AML-193 (cell line): ENCODE results near the gene HP.
A peak's percentile ranks its signal among the peaks of the same experiment; 100 is the strongest.
"Not testable (repeated sequence)": the region's sequence is repeated elsewhere in the genome, so short reads cannot be mapped to it uniquely, and the experiment has no call there.

ENCODE experiments used
- DNase-seq, 2 experiments: peaks; one replicate each; lab custom pipeline; 2025; lab: John Stamatoyannopoulos, UW

Gene HP

DNA sequence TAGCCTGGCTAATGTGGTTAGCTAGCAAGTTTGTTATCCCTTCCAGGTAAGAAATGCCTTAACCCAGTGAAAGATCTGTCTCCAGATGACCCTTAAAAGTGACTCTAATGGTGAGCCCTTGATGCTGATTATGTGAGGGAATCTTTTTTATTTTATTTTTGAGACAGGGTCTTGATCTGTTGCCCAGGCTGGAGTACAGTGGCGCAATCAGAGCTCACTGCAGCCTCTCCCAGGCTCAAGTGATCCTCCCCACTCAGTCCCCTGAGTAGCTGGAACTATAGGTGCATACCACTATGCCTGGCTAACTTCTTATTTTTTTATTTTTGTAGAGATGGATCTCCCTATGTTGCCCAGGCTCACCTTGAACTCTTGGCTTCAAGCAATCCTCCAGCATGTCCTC lies 10.8 kb upstream of the HP start:
- no peak for DNase-seq

DNA sequence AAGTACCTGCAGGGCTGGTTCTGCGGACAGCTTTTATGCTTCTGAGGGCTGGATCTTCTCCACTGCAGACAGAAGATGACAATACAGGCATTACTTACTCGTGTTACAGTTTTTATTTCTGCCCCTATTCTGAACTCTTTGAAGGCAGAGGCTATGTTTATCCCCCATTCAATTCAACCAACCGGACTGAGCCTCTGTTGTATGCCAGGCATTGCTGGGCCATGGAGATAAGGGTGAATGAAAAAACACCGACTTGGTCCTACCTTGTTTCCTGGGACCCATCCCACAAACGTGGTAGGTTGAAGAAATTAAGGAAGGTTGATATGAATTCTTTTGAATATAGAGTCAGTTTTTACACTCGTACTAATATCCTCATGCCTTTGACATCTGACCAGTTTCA lies 10.0 kb upstream of the HP start:
- DNase-seq, result no peak

DNA sequence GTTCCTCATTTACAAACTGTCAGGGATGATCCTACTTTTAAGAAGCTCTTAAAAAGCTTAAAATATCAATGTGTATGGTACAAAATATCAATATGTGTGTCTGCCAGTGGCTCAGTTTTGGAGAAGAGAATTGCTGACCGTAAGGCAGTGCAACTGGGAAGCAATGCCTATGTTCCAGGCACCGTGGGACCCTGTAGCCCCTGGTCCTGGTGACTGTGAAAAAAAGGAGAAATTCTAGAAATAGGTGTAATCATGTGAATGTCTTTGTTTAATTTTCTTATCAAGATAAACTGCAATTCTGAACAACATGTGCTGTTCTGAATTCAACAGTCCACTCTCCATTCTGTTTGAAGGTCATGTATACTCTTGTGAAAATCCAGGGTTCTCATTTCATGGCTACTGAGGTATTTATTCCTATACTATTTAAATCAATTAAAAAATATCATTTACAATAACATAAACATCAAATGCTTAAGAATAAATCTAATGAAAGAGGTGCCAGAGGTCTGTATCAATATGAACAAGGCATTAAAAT lies 9.4 kb upstream of the HP start:
- no peak for DNase-seq

DNA sequence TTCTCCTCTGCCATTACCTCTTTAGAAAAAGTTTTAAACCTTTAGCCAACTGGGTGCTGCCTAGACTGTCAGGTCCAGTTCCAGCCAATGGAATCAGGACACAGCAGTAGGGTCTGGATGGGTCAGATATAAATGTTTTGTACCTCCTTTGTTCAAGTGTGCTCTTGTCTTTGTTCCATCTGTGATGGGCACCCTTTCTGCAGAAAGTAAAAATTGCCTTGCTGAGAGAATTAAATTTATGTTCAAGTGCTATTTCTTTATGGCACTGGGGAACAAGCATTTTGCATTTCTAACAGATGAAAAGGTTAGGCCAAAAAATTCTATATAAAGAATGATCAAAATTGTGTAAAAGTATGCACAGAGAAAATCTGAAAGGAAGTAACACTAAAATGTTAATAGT lies 5.2 kb upstream of the HP start:
- no peak for DNase-seq

DNA sequence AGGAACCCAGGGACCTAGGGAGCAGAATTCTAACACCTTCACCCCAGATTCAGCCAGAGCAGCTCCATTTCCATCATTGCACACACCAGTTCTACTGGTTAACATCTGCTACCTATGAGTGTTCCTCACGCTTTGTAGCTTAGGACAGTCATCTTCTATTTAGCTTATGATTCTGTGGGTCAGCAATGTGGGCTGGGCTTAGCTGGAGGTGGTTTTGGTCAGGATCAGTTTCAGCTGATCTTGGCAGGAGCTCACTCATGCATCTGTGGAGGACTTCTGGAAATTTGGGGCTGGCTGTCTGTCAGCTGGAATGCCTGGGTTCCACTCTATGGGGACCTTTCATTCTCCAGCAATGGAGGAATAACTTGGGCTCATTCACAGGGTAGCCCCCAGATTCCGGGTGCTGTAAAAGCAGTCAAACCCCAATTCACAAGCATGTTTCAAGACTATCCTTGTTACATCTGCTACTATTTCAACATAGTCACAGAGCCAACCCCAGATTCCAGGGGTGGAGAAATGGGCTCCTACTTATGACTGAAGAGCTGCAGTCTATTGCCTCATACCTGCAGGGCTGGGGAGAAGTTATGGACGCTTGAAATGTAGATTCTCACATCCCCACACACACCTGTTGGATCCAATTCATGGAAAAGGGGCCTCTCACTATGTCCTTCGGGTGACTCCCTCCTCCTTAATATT lies 3.4 kb upstream of the HP start:
- DNase-seq, result peak; percentile 66 to 68

DNA sequence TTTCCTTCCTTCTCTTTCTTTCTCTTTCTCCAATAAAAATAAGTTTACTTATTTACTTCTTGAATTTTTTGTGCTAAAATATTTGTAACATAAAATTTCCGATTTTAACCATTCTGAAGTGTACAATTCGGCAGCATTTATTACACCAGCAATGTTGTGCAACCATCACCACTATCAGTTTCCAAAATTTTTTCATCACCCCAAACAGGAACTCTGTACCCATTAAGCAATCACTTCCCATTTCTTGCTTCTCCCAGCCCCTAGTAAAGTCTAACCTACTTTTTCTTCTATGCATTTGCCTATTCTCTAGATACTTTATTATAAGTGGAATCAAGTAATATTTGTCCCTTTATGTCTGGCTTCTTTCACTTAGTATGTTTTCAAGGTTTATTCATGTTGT lies 2.5 kb upstream of the HP start:
- DNase-seq, result peak; percentile 79 to 80

DNA sequence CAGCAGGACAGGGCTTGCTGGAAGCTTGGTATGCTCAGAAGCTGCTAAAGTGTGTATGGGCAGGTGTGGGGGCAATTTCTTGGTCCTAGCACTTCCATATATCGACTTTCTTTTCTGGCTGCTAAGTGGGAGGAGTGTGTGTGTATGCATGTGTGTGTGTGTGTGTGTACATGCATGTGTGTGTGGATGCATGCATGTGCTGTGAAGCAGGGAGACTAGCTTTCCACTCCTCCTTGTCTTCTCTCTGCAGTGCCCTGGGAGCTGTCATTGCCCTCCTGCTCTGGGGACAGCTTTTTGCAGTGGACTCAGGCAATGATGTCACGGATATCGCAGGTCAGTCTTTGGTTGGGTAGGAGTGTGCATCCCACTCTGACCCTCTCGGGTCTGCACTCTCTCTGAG lies 1.6 kb downstream of the HP start:
- DNase-seq, result no peak

DNA sequence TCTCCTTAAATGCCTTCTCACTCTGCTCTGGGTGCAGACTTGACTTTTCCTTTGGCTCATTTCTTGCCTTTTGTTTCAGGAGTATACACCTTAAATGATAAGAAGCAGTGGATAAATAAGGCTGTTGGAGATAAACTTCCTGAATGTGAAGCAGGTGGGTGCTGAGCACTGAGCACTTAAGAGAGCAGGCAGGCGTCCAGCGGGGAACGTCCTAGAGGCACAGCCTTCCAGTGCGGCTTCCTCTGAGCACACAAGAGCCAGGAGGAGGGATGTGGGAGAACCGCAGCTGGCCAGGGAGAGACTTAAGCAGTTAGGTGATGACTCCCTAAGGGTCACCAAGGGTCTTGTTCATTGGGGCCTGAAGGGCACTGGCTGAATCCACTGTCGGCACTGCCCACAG lies 3.0 kb downstream of the HP start:
- DNase-seq, result not testable (repeated sequence)

DNA sequence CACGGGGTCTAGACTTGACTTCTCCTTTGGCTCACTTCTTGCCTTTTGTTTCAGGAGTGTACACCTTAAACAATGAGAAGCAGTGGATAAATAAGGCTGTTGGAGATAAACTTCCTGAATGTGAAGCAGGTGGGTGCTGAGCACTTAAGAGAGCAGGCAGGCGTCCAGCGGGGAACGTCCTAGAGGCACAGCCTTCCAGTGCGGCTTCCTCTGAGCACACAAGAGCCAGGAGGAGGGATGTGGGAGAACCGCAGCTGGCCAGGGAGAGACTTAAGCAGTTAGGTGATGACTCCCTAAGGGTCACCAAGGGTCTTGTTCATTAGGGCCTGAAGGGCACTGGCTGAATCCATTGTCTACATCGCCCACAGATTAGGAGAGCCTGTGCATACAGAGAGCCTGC lies 4.8 kb downstream of the HP start:
- not testable (repeated sequence) for DNase-seq

DNA sequence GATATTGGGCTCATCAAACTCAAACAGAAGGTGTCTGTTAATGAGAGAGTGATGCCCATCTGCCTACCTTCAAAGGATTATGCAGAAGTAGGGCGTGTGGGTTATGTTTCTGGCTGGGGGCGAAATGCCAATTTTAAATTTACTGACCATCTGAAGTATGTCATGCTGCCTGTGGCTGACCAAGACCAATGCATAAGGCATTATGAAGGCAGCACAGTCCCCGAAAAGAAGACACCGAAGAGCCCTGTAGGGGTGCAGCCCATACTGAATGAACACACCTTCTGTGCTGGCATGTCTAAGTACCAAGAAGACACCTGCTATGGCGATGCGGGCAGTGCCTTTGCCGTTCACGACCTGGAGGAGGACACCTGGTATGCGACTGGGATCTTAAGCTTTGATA lies 6.1 kb downstream of the HP start:
- DNase-seq, result no peak

DNA sequence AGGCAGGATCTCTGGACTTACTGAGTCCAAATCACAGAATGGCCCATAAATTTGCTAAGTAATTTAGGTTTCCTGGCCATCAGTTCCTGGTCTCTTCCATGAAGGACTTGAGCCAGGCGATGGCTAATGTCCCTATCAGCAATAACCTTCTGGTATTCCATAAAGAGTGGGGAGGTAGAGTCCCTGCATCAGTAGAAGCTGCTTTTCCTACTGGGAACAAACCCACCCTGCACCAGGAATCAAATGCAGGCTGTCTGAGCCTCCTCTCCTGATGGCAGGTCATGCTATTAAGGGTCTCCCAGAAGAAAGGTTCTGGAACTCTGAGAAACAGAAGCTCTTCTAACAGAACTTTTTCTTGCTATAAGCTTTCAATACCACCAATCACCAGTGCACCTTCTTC lies 7.3 kb downstream of the HP start:
- DNase-seq, result no peak

DNA sequence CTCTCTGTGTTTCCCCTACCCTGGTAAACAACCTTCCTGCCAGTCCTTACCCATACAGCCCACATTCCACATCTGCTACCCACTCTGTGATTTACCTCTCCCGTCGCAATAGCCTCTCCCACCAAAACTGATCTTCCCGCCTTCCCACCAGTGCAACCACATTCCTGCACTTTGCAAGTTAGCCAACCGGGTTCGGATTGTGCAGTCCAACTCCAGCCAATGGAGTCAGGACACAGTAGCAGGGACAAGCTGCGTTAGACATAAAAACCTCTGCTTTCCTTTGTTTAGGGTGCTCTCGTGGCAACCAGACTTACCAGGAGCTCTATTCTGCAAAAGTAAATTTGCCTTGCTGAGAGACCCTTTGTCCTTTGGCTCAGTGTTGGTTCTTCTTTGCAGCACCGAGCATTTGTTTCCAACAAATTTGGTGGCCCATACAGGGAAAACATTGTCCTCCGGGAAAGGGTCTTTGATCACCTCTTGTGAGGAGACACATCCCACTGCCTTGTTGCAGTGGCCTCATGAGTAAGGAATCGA lies 10.1 kb downstream of the HP start:
- DNase-seq, result no peak

DNA sequence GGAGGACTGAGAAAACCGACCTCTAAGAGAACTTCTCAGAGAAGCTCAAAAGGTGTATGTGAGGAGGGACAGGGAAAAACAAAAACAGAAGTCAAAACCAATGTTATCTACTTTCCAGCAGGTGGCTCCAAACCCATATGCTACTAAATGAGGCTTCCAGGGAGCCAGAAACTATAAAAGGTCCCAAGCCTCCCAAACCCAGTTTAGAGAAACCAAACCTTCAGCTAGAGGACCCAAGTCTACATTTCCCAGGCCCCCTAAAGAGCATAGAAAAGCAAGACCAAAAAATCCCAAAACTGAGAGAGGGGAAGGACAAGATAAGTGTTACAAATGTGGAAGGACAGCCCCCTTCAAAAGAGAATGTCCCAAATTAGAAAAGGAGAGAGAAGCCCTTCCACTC lies 12.4 kb downstream of the HP start:
- peak; percentile 83 to 92 for DNase-seq

DNA sequence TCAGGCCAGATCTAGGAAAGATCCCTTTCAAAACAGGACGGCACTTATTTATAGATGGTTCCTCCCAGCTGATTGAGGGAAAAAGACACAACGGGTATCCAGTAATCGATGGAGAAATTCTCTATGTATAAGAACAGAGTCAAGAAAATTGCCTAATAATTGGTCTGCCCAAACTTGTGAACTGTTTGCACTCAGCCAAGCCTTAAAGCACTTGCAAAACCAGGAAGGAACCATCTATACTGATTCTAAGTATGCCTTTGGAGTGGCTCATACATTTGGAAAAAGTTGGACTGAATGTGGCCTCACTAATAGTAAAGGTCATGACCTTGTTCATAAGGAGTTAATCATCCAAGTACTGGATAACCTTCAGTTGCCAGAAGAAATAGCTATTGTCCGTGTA lies 14.6 kb downstream of the HP start:
- peak in 1 of 2 experiments; percentile 21 for DNase-seq

DNA sequence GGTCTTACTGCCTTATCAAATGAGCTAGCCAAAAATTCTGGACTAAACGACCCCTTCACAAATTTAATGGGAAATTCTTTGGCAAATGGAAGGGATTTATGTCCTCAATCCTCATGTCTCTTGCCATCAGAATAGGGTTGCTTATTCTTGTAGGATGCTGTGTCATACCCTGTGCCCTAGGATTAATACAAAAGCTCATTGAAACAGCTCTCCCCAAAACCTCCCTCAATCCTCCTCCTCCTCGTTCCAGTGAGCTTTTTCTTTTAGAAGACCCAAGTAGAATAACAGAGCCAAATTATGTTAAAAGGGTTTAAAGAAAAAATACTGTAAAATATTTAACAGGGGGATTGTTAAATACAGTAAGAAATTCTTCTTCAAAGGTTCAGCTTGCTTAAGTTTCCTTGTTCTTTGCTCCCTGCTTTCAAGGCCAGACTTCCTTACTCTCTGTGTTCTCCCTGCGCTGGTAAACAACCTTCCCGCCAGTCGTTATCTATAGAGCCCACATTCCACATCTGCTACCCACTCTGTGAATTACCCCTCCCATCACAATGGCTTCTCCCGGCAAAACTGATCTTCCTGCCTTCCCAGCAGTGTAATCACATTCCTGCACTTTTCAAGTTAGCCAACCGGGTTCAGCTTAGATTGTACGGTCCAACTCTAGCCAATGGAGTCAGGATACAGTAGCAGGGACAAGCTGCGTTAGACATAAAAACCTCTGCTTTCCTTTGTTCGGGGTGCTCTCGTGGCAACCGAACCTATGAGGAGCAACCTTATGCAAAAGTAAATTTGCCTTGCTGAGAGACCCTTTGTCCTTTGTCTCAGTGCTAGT lies 18.4 kb downstream of the HP start:
- no peak for DNase-seq

DNA sequence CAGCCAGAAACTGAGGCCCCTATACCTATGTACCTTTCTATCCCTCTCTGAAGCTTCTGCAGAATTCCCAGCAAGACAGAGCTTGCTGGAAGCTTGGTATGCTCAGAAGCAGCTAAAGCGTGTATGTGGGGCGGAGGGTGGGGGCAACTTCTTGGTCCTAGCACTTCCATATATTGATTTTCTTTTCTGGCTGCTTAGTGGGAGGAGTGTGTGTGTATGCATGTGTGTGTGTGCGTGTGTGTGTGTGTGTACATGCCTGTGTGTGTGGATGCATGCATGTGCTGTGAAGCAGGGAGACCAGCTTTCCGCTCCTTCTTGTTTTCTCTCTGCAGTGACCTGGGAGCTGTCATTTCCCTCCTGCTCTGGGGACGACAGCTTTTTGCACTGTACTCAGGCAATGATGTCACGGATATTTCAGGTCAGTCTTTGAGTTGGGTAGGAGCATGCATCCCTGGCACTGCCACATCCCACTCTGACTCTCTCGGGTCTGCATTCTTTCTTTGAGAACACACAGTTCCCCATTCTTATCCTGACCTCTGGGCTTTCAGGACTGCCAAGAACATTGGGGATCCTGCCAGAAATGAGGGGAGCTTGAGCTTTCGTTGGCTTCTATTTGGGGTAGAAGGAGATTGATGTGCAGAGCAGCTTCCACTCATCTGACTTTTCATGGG lies 19.4 kb downstream of the HP start:
- no peak for DNase-seq

DNA sequence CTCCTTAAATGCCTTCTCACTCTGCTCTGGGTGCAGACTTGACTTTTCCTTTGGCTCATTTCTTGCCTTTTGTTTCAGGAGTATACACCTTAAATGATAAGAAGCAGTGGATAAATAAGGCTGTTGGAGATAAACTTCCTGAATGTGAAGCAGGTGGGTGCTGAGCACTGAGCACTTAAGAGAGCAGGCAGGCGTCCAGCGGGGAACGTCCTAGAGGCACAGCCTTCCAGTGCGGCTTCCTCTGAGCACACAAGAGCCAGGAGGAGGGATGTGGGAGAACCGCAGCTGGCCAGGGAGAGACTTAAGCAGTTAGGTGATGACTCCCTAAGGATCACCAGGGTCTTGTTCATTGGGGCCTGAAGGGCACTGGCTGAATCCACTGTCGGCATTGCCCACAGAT lies 20.8 kb downstream of the HP start:
- DNase-seq, result not testable (repeated sequence)

DNA sequence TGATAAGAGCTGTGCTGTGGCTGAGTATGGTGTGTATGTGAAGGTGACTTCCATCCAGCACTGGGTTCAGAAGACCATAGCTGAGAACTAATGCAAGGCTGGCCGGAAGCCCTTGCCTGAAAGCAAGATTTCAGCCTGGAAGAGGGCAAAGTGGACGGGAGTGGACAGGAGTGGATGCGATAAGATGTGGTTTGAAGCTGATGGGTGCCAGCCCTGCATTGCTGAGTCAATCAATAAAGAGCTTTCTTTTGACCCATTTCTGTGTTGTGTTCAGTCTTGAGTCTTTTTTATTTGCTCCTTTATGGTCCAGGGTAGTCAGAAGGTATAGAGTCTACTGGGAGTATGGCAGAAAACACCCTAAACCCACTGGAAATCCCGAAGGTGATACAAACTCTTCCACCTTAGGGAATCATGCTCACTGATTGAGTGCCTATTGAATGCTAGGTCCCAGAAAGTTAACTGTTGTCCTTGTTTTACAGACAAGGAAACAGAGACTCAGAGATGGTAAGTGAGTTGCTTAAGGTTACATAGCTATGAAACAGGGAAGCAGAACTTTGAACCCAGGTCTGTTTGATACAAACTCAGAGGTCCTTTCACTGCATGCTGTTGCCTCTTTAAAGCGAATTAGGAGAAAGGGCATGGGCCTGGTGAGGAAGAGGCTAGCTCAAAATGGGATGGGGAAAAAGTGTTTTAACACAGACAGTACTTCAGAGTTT lies 22.8 kb downstream of the HP start:
- DNase-seq, result not testable (repeated sequence)

DNA sequence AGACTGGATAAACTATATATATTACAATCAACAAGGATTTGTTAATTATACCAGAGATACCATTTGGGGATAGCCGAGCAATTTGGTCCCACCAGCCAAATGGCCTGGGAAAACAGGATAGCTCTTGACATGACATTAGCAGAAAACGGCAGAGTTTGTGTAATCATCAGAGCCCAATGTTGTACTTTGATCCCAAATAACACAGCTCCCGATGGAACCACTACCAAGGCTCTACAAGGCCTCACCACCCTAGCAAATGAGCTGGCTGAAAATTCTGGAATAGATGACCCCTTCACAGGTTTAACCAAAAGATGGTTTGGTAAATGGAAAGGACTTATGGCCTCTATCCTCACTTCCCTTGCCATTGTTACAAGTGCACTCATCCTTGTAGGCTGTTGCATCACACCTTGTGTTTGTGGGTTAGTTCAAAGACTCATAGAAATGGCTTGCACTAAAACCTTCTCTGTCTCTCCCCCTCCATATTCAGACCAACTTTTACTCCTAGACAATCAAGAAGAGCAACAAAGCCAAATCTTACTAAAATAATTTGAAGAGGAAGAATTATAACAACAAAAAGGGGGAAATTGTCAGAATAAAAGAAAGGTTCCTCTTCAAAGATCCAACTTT lies 29.6 kb downstream of the HP start:
- no peak for DNase-seq

DNA sequence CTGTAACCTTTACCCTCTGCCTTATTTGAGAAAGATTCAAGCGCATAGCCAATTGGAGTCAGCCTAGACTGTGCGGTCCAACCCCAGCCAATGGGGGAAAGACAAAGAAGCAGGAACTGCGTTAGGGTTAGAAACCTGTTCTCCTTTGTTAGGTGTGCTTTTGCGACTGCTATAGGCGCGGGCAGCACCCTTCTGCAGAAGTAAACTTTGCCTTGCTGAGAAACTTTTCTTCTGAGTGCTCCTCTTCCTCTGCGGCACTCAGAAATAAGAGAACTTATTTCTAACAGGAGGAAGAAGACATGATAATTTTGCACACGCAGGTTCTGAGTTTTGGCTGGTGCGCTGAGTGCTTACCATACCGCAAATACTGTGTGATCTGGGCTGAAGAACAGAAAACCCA lies 30.1 kb downstream of the HP start:
- no peak for DNase-seq

DNA sequence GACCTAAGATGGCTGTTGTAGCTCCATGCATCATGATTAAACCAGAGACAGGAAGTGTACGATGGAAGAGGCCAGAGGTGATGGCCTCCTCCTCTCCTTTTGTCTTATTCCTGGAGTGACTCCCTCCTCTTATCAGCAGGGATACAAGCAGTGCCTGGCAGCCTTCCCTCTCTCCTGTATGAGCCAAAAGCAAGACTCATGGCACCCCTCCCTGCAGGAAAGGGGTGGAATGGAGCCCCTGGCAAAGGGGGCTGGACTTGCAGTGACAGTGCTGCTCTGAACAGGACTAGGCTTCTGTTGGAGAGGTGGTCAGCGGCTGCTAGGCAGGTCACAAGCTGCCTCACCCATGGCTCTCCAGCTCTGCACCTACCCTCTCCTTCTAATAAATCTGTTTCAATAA lies 30.7 kb downstream of the HP start:
- no peak for DNase-seq
